Esophagus muscularis mucosa (tissue), 4 donors: ENCODE results near the gene SLC35G6. TPM values are rescaled to one million over a fixed set of nuclear protein-coding genes. Genes with fewer than 3 reads are reported as not detected.

Experiments
- DNase-seq: peaks from one replicate; pipeline ENCODE4 v3.0.0-alpha.2; 2017; ENCODE audit errors: extremely low spot score
- H3K27ac ChIP-seq, 4 donors: fragments of 200-600 bp; sonication (generic); replicated peaks in 1 of 4; 1 replicate in 3 of 4; 2 replicates in 1 of 4; pipeline ENCODE4 v1.5.1; 2016 to 2019; ENCODE audit warnings: mild to moderate bottlenecking in 1 of 4
- H3K27me3 ChIP-seq, 4 donors: fragments of 200-600 bp; sonication (generic); one replicate each; pipeline versions ENCODE4 v1.5.1 to v1.6.0; 2016 to 2019
- H3K36me3 ChIP-seq, 4 donors: fragments of 200-600 bp; sonication (generic); one replicate each; pipeline ENCODE4 v1.5.1; 2016 to 2019
- H3K4me1 ChIP-seq, 4 donors: fragments of 200-600 bp; sonication (generic); one replicate each; pipeline ENCODE4 v1.5.1; 2016 to 2019
- H3K4me3 ChIP-seq, 4 donors: fragments of 200-600 bp; sonication (generic); 1 replicate in 2 of 4; 2 replicates in 2 of 4; pipeline ENCODE4 v1.5.1; 2016 to 2019; ENCODE audit warnings: mild to moderate bottlenecking in 4 of 4, moderate library complexity in 1 of 4
- H3K9me3 ChIP-seq, 4 donors: fragments of 200-600 bp; sonication (generic); 1 replicate in 3 of 4; 2 replicates in 1 of 4; pipeline ENCODE4 v1.5.1; 2016 to 2019
- EP300 ChIP-seq: sonication (generic); formaldehyde crosslinking; IDR thresholded peaks from one replicate; pipeline ENCODE4 v1.6.1; 2017; ENCODE audit warnings: antibody characterized with exemption
- POLR2A ChIP-seq: fragments of 450-650 bp; IDR thresholded peaks from one replicate; pipeline ENCODE4 v1.6.1; 2017; ENCODE audit warnings: antibody characterized with exemption, moderate library complexity, mild to moderate bottlenecking, low read depth
- POLR2AphosphoS5 ChIP-seq, 2 donors: sonication (generic); formaldehyde crosslinking; IDR thresholded peaks; one replicate each; pipeline ENCODE4 v1.6.1; 2017; ENCODE audit warnings: antibody characterized with exemption in 2 of 2
- WGBS: methylation state at CpG from one replicate; pipeline ENCODE4 v1.1.5; 2018; 5-methylcytosine and 5-hydroxymethylcytosine counted together
- intact Hi-C: fragments of 100-400 bp; cut with DNase I; formaldehyde crosslinking; loops from one replicate; pipeline ENCODE4 v1.15.1; 2023
- total RNA-seq, 4 donors: library from RNA; depleted of rRNA; stranded (reverse); fragments of >200 nt; gene quantifications; one replicate each; pipeline versions ENCODE4 v1.1.0 to v1.2.1, GENCODE V29; 2016
- TF ChIP-seq, protein P1 (sequence below), 3 experiments: fragments of 200-600 bp in 2 of 3; fragments of 450-650 bp in 1 of 3; sonication (generic) in 2 of 3; IDR thresholded peaks; one replicate each; pipeline ENCODE4 v1.5.1; 2017 to 2019; ENCODE audit warnings: antibody characterized with exemption in 3 of 3, mild to moderate bottlenecking in 2 of 3, moderate library complexity in 1 of 3

Gene SLC35G6
- total RNA-seq, 4 donors from 2014 or later = not detected

DNA sequence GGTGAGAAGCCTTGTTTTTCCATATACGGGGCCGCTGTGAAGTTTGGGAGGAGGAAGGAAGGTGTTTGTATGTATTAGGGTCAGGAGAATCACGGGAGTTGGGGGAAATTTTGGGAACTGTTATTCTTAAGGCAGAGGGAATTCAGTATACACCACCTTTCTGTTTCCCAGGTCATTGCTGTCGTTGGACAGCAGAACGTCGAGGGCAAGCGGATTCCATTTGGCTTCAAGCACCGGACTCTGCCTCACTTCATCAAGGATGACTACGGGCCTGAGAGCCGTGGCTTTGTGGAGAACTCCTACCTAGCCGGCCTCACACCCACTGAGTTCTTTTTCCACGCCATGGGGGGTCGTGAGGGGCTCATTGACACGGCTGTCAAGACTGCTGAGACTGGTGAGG is 20.5 kb downstream of the SLC35G6 start:
- Histone ChIP-seq H3K27ac (no peak overlapping the region), H3K4me1 (peaks cover 0 to 7% (median 0%) of the 10 kb centered on the region in 4 donors), H3K36me3 (peaks cover 74 to 100% (median 97%) of the 10 kb centered on the region in 4 donors), H3K4me3 (no peak overlapping the region), H3K9me3 (no peaks in the 10 kb centered on the region), H3K27me3 (no peaks in the 10 kb centered on the region)
- no peak for DNase-seq
- 74% methylated on average over 11 of the region's 14 CpGs for whole genome bisulfite sequencing
- intact Hi-C loops = no loop called here
- TF ChIP-seq POLR2AphosphoS5 (IDR thresholded peaks at IDR 0.05) (no peak), POLR2A (no peak), EP300 (no peak)
- TF ChIP-seq, protein P1, sequence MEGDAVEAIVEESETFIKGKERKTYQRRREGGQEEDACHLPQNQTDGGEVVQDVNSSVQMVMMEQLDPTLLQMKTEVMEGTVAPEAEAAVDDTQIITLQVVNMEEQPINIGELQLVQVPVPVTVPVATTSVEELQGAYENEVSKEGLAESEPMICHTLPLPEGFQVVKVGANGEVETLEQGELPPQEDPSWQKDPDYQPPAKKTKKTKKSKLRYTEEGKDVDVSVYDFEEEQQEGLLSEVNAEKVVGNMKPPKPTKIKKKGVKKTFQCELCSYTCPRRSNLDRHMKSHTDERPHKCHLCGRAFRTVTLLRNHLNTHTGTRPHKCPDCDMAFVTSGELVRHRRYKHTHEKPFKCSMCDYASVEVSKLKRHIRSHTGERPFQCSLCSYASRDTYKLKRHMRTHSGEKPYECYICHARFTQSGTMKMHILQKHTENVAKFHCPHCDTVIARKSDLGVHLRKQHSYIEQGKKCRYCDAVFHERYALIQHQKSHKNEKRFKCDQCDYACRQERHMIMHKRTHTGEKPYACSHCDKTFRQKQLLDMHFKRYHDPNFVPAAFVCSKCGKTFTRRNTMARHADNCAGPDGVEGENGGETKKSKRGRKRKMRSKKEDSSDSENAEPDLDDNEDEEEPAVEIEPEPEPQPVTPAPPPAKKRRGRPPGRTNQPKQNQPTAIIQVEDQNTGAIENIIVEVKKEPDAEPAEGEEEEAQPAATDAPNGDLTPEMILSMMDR (IDR thresholded peaks at IDR 0.05) = no peak

DNA sequence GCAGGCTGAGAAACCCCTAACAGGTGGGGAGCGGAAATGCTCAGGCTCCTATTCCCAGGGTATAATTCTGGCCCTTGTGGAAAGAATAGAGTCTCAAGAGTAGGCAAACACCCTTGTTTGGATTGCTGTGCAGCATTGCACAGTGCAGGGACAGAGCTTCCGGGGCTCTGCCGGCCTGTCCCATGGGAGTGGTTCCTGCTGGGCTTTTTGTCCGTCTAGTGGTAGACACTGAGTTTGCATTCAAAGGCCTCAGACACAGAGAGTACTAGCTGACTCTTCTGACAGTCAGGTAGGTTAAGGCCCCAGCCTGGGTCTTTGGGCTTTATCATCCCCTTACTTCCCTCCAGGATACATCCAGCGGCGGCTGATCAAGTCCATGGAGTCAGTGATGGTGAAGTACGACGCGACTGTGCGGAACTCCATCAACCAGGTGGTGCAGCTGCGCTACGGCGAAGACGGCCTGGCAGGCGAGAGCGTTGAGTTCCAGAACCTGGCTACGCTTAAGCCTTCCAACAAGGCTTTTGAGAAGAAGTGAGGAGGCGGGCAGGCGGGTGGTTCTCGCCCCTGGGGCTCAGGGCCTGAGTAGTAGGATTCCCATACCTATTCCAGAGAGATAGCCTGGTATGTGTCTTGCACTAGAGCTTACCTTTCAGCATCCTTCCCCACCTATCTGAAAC is 21.1 kb downstream of the SLC35G6 start:
- H3K36me3 ChIP-seq = peaks cover 72 to 100% (median 97%) of the 10 kb centered on the region in 4 donors
- no peaks in the 10 kb centered on the region for H3K9me3 ChIP-seq
- DNase-seq = no peak
- no peaks in the 10 kb centered on the region for H3K27me3 ChIP-seq
- no peak overlapping the region for H3K27ac ChIP-seq
- intact Hi-C loops = no loop called here
- H3K4me1 ChIP-seq = peaks cover 0 to 1% (median 0%) of the 10 kb centered on the region in 4 donors
- no peak for TF ChIP-seq EP300
- no peak for TF ChIP-seq POLR2AphosphoS5 (IDR thresholded peaks at IDR 0.05)
- TF ChIP-seq POLR2A = no peak
- TF ChIP-seq, protein P1 (IDR thresholded peaks at IDR 0.05) = no peak
- WGBS = 89% methylated on average over 20 of the region's 20 CpGs
- H3K4me3 ChIP-seq = no peak overlapping the region

DNA sequence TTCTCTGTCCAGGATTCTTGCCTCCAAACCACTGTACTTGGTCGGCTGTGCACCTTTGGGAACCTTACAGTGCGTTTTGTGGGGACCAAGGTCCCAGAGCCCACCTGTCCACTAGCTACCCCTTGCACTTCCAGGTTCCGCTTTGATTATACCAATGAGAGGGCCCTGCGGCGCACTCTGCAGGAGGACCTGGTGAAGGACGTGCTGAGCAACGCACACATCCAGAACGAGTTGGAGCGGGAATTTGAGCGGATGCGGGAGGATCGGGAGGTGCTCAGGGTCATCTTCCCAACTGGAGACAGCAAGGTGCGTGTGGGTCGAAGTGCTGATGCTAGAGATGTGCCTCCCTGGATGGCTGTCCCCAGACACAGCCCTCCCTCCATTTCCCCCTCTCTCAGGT is 21.7 kb downstream of the SLC35G6 start:
- Histone ChIP-seq H3K36me3 (peaks cover 65 to 100% (median 96%) of the 10 kb centered on the region in 4 donors), H3K4me1 (no peaks in the 10 kb centered on the region), H3K27ac (no peak overlapping the region), H3K4me3 (no peak overlapping the region), H3K9me3 (no peaks in the 10 kb centered on the region), H3K27me3 (no peaks in the 10 kb centered on the region)
- TF ChIP-seq POLR2AphosphoS5 (IDR thresholded peaks at IDR 0.05) (no peak), POLR2A (no peak), EP300 (no peak)
- TF ChIP-seq, protein P1 (IDR thresholded peaks at IDR 0.05) = peak in 2 of 3 experiments; percentile 12 to 23
- 80% methylated on average over 14 of the region's 14 CpGs for WGBS
- intact Hi-C loops = no loop called here
- no peak for DNase-seq

DNA sequence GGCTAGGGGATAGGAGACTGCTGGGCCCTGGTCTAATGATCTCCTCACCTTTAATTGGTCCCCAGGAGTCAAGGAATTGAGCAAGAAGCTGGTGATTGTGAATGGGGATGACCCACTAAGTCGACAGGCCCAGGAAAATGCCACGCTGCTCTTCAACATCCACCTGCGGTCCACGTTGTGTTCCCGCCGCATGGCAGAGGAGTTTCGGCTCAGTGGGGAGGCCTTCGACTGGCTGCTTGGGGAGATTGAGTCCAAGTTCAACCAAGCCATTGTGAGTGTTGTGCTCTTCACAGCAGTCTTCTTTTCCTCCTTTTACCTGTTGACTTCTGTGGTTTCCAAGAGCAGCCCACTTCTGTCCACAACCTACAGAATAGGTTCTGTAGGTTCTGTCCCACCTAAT is 22.3 kb downstream of the SLC35G6 start:
- intact Hi-C loops = no loop called here
- 93% methylated on average over 8 of the region's 8 CpGs for WGBS
- Histone ChIP-seq H3K27ac (no peak overlapping the region), H3K4me3 (no peak overlapping the region), H3K4me1 (no peaks in the 10 kb centered on the region), H3K9me3 (no peaks in the 10 kb centered on the region), H3K27me3 (no peaks in the 10 kb centered on the region), H3K36me3 (peaks cover 65 to 100% (median 96%) of the 10 kb centered on the region in 4 donors)
- no peak for DNase-seq
- TF ChIP-seq POLR2AphosphoS5 (IDR thresholded peaks at IDR 0.05) (no peak), POLR2A (no peak), EP300 (no peak)
- TF ChIP-seq, protein P1 (IDR thresholded peaks at IDR 0.05) = no peak

DNA sequence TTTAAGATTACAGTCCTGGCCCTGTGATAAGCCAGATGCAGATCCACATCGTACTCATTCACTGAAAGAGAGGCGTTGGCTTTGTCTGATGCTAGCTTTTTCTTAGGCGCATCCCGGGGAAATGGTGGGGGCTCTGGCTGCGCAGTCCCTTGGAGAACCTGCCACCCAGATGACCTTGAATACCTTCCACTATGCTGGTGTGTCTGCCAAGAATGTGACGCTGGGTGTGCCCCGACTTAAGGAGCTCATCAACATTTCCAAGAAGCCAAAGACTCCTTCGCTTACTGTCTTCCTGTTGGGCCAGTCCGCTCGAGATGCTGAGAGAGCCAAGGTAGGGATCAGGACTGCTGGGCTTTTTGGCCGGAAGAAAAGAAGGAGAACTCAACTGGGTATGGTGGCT is 26.9 kb downstream of the SLC35G6 start:
- peaks cover 63 to 100% (median 96%) of the 10 kb centered on the region in 4 donors for H3K36me3 ChIP-seq

More for the DNA sequence above, 26.9 kb downstream of the SLC35G6 start:
- 82% methylated on average over 6 of the region's 11 CpGs for whole genome bisulfite sequencing
- TF ChIP-seq POLR2A (no peak), EP300 (no peak), POLR2AphosphoS5 (IDR thresholded peaks at IDR 0.05) (no peak)
- TF ChIP-seq, protein P1 (IDR thresholded peaks at IDR 0.05) = no peak
- no peak overlapping the region for H3K4me3 ChIP-seq
- intact Hi-C loops = no loop called here
- no peak overlapping the region for H3K27ac ChIP-seq
- DNase-seq = no peak
- no peaks in the 10 kb centered on the region for H3K4me1 ChIP-seq
- no peaks in the 10 kb centered on the region for H3K27me3 ChIP-seq
- H3K9me3 ChIP-seq = no peaks in the 10 kb centered on the region
